ENCODE results near the gene SLAMF1. TPM values are rescaled to one million over a fixed set of nuclear protein-coding genes. Genes with fewer than 3 reads are reported as not detected.
A peak's percentile ranks its signal among the peaks of the same experiment; 100 is the strongest.

Gene SLAMF1
- total and polyA plus RNA-seq, 9 of the 15 experiments (the other 6 are each of a cell fraction or from before 2014, with no cell fraction given), result 0.04 to 0.17 (median 0.11) TPM; not detected in 4

DNA sequence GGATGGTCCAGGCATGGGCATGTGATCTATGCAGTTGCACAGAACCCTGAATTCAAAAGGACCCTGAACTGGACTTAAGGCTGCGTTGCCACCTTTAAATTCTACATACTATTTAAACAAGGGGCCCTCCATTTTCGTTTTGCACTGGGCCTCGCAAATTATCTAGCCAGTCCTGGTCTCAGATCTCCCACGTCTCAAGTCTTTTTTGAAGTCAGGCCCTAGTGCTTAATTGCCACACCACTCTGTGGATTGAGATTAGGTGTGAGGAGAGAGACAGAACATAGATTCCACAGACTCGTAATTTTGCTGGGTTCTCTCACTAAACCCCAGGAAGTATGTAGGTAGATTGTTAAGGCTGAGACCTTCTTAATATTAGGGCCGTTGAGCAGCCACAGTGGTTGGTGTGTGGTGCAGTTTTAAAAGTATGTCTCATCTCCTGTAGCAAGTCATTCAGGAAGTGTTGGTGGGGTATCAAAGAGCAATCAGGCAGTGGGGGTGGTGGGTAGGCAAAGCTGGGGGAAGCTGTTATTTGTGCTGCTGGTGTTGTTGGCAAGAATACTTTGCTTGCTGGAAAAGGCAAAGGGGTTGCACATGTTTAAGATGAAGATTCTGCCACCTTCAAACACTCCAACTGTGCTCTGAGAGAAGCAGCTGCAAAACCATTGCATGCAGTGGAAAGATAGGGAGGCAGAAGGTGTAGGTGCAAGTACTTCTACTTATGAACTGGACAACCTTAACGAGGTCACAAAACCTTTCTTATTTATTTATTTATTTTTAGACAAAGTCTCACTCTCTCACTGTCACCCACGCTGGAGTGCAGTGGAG lies 78.8 kb downstream of the SLAMF1 start (continued):
- TF ChIP-seq COPS2 (conservative IDR thresholded peaks at IDR 0.05) (no peak), NR2C2 (CRISPR knock-in tag; IDR thresholded peaks at IDR 0.05) (no peak), NR2C2 (tag; IDR thresholded peaks at IDR 0.05) (peak; percentile 14; the same call in 1 of the 2 replicates), ZNF316 (IDR thresholded peaks at IDR 0.05) (no peak), ATF1 (CRISPR knock-in tag; IDR thresholded peaks at IDR 0.05) (no peak), ATF1 (tag; IDR thresholded peaks at IDR 0.05) (0 out of 2 replicates have a peak, but pooled peaks have one; percentile 5), RUNX1 (IDR thresholded peaks at IDR 0.05; ENCODE audit: low read depth) (no peak), ZC3H11A (IDR thresholded peaks at IDR 0.05; ENCODE audit: low read depth, low read length) (no peak), CXXC5 (CRISPR knock-in tag; IDR thresholded peaks at IDR 0.05) (0 out of 2 replicates have a peak, but pooled peaks have one; percentile 21), CREB1 (IDR thresholded peaks at IDR 0.05) (no peak), CREB1 (CRISPR knock-in tag; IDR thresholded peaks at IDR 0.05) (no peak), EP400 (IDR thresholded peaks at IDR 0.05) (no peak), ZNF311 (CRISPR knock-in tag; IDR thresholded peaks at IDR 0.05) (0 out of 2 replicates have a peak, but pooled peaks have one; percentile 55), MXI1 (IDR thresholded peaks at IDR 0.05; ENCODE audit: low read depth, low read length) (no peak), KAT7 (CRISPR knock-in tag; IDR thresholded peaks at IDR 0.05; ENCODE audit: borderline replicate concordance) (no peak), ETV6 (IDR thresholded peaks at IDR 0.05; ENCODE audit: borderline replicate concordance in 1 of 2, low read depth in 2 of 2, low read length in 1 of 2) (no peak), ETV6 (CRISPR knock-in tag; IDR thresholded peaks at IDR 0.05; ENCODE audit: borderline replicate concordance) (no peak), RBM15 (IDR thresholded peaks at IDR 0.05; ENCODE audit: insufficient read depth, low read length) (no peak), SNIP1 (IDR thresholded peaks at IDR 0.05; ENCODE audit: low read depth) (no peak), PTRF (tag; IDR thresholded peaks at IDR 0.05) (no peak), TFAM (CRISPR knock-in tag; conservative IDR thresholded peaks at IDR 0.05) (no peak), CREM (IDR thresholded peaks at IDR 0.05; ENCODE audit: low read depth) (0 out of 2 replicates have a peak, but pooled peaks have one; percentile 6)
- TF ChIP-seq, protein P1, sequence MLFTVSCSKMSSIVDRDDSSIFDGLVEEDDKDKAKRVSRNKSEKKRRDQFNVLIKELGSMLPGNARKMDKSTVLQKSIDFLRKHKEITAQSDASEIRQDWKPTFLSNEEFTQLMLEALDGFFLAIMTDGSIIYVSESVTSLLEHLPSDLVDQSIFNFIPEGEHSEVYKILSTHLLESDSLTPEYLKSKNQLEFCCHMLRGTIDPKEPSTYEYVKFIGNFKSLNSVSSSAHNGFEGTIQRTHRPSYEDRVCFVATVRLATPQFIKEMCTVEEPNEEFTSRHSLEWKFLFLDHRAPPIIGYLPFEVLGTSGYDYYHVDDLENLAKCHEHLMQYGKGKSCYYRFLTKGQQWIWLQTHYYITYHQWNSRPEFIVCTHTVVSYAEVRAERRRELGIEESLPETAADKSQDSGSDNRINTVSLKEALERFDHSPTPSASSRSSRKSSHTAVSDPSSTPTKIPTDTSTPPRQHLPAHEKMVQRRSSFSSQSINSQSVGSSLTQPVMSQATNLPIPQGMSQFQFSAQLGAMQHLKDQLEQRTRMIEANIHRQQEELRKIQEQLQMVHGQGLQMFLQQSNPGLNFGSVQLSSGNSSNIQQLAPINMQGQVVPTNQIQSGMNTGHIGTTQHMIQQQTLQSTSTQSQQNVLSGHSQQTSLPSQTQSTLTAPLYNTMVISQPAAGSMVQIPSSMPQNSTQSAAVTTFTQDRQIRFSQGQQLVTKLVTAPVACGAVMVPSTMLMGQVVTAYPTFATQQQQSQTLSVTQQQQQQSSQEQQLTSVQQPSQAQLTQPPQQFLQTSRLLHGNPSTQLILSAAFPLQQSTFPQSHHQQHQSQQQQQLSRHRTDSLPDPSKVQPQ (CRISPR knock-in tag; IDR thresholded peaks at IDR 0.05; ENCODE audit: borderline replicate concordance), result no peak
- TF ChIP-seq, protein P2, sequence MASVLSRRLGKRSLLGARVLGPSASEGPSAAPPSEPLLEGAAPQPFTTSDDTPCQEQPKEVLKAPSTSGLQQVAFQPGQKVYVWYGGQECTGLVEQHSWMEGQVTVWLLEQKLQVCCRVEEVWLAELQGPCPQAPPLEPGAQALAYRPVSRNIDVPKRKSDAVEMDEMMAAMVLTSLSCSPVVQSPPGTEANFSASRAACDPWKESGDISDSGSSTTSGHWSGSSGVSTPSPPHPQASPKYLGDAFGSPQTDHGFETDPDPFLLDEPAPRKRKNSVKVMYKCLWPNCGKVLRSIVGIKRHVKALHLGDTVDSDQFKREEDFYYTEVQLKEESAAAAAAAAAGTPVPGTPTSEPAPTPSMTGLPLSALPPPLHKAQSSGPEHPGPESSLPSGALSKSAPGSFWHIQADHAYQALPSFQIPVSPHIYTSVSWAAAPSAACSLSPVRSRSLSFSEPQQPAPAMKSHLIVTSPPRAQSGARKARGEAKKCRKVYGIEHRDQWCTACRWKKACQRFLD (CRISPR knock-in tag; IDR thresholded peaks at IDR 0.05), result peak; percentile 64
- TF ChIP-seq, protein P3, sequence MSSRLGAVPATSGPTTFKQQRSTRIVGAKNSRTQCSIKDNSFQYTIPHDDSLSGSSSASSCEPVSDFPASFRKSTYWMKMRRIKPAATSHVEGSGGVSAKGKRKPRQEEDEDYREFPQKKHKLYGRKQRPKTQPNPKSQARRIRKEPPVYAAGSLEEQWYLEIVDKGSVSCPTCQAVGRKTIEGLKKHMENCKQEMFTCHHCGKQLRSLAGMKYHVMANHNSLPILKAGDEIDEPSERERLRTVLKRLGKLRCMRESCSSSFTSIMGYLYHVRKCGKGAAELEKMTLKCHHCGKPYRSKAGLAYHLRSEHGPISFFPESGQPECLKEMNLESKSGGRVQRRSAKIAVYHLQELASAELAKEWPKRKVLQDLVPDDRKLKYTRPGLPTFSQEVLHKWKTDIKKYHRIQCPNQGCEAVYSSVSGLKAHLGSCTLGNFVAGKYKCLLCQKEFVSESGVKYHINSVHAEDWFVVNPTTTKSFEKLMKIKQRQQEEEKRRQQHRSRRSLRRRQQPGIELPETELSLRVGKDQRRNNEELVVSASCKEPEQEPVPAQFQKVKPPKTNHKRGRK (tag; IDR thresholded peaks at IDR 0.05), result no peak
